ENCODE results near the gene MB21D2. TPM values are rescaled to one million over a fixed set of nuclear protein-coding genes. Genes with fewer than 3 reads are reported as not detected.

The MB21D2 gene
- total RNA-seq, 1 donor from 2014 or later: 15.1 TPM

DNA sequence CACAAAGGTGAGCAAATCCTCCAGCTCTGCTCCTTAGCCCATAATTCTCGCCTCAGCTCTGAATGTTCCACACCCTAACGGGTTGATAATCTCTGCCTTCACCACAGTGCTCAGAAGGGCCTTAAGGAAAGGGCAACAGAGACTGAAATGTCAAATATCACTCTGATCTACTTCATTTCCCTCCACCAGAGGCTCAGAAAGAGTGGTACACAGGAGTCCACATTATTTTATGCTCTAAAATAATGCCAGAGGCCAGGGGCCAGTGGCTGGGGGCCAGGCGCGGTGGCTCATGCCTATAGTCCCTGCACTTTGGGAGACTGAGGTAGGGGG, 72.2 kb downstream of the MB21D2 start:
- H3K36me3 Mint-ChIP-seq: no peaks in the 10 kb centered on the region
- no peak overlapping the region for H2AFZ ChIP-seq (replicated peaks)
- peaks cover 10% of the 10 kb centered on the region for H3K79me2 ChIP-seq (ENCODE audit: low read depth)
- peaks cover 6% of the 10 kb centered on the region for H3K27me3 Mint-ChIP-seq (ENCODE audit: insufficient read depth, low read depth)
- H3K27ac ChIP-seq: no peak overlapping the region
- no peak for DNase-seq (ENCODE audit: low spot score)
- H3K9ac ChIP-seq: no peak overlapping the region
- H3K36me3 ChIP-seq: no peaks in the 10 kb centered on the region
- H3K4me2 ChIP-seq: no peak overlapping the region
- H3K9me3 ChIP-seq (ENCODE audit: low read depth): no peaks in the 10 kb centered on the region
- peaks cover 3% of the 10 kb centered on the region for H3K4me1 ChIP-seq
- H3F3A ChIP-seq (ENCODE audit: low read depth): no peaks in the 10 kb centered on the region
- TF ChIP-seq EZH2phosphoT487 (IDR thresholded peaks at IDR 0.05) (no peak), EZH2 (IDR thresholded peaks at IDR 0.05) (no peak)
- TF ChIP-seq, protein P1, sequence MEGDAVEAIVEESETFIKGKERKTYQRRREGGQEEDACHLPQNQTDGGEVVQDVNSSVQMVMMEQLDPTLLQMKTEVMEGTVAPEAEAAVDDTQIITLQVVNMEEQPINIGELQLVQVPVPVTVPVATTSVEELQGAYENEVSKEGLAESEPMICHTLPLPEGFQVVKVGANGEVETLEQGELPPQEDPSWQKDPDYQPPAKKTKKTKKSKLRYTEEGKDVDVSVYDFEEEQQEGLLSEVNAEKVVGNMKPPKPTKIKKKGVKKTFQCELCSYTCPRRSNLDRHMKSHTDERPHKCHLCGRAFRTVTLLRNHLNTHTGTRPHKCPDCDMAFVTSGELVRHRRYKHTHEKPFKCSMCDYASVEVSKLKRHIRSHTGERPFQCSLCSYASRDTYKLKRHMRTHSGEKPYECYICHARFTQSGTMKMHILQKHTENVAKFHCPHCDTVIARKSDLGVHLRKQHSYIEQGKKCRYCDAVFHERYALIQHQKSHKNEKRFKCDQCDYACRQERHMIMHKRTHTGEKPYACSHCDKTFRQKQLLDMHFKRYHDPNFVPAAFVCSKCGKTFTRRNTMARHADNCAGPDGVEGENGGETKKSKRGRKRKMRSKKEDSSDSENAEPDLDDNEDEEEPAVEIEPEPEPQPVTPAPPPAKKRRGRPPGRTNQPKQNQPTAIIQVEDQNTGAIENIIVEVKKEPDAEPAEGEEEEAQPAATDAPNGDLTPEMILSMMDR (IDR thresholded peaks at IDR 0.05): no peak
- no peaks in the 10 kb centered on the region for H4K20me1 ChIP-seq (ENCODE audit: low read depth)
- H3K4me3 Mint-ChIP-seq: no peak overlapping the region
- H3K27me3 ChIP-seq: no peaks in the 10 kb centered on the region
- H3K4me1 Mint-ChIP-seq: peaks cover 26% of the 10 kb centered on the region
- H3K9me3 Mint-ChIP-seq: no peaks in the 10 kb centered on the region
- no peak overlapping the region for H3K4me3 ChIP-seq
- no peak overlapping the region for H3K27ac Mint-ChIP-seq

GRCh38 chr3:192844836-192845525, 72.7 kb downstream of the MB21D2 start:
- TF ChIP-seq, protein P1 (IDR thresholded peaks at IDR 0.05): no peak
- TF ChIP-seq EZH2 (IDR thresholded peaks at IDR 0.05): no peak
- no peak for TF ChIP-seq EZH2phosphoT487 (IDR thresholded peaks at IDR 0.05)
- no peak overlapping the region for H3K4me3 Mint-ChIP-seq
- H3K27ac ChIP-seq: no peak overlapping the region
- no peaks in the 10 kb centered on the region for H3K9me3 Mint-ChIP-seq
- H3K36me3 Mint-ChIP-seq: no peaks in the 10 kb centered on the region
- peaks cover 3% of the 10 kb centered on the region for H3K4me1 ChIP-seq
- no peaks in the 10 kb centered on the region for H3F3A ChIP-seq (ENCODE audit: low read depth)
- H3K4me3 ChIP-seq: no peak overlapping the region
- no peaks in the 10 kb centered on the region for H3K36me3 ChIP-seq
- H2AFZ ChIP-seq (replicated peaks): no peak overlapping the region
- H3K27ac Mint-ChIP-seq: no peak overlapping the region
- peaks cover 26% of the 10 kb centered on the region for H3K4me1 Mint-ChIP-seq
- no peaks in the 10 kb centered on the region for H4K20me1 ChIP-seq (ENCODE audit: low read depth)
- H3K27me3 ChIP-seq: no peaks in the 10 kb centered on the region
- no peaks in the 10 kb centered on the region for H3K9me3 ChIP-seq (ENCODE audit: low read depth)
- H3K27me3 Mint-ChIP-seq (ENCODE audit: insufficient read depth, low read depth): peaks cover 4% of the 10 kb centered on the region
- H3K9ac ChIP-seq: no peak overlapping the region
- H3K4me2 ChIP-seq: no peak overlapping the region
- peaks cover 11% of the 10 kb centered on the region for H3K79me2 ChIP-seq (ENCODE audit: low read depth)
- DNase-seq (ENCODE audit: low spot score): no peak

DNA sequence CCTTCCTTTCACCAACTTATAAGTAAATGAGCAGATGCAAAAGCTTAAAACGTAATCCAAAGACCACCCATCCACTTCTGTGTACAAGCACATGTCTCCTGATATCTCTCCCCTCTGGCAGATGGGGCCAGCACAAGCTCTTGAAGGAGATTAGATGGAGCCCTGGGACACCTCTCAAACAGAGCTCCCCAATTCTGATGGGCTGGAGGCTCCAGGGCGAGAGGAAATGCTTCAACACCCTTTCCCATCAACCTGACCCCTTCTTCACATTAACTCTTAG, 73.2 kb downstream of the MB21D2 start:
- H3K4me3 Mint-ChIP-seq: no peak overlapping the region
- TF ChIP-seq EZH2 (IDR thresholded peaks at IDR 0.05) (no peak), EZH2phosphoT487 (IDR thresholded peaks at IDR 0.05) (no peak)
- TF ChIP-seq, protein P1 (IDR thresholded peaks at IDR 0.05): no peak
- no peaks in the 10 kb centered on the region for H3K36me3 Mint-ChIP-seq
- Histone ChIP-seq H3K27me3 (no peaks in the 10 kb centered on the region), H2AFZ (replicated peaks) (no peak overlapping the region), H3K9me3 (ENCODE audit: low read depth) (no peaks in the 10 kb centered on the region), H3K27ac (no peak overlapping the region), H3K9ac (no peak overlapping the region), H3K4me1 (peaks cover 3% of the 10 kb centered on the region), H3K36me3 (no peaks in the 10 kb centered on the region), H4K20me1 (ENCODE audit: low read depth) (no peaks in the 10 kb centered on the region), H3K79me2 (ENCODE audit: low read depth) (peaks cover 11% of the 10 kb centered on the region), H3F3A (ENCODE audit: low read depth) (no peaks in the 10 kb centered on the region), H3K4me2 (no peak overlapping the region), H3K4me3 (no peak overlapping the region)
- peaks cover 27% of the 10 kb centered on the region for H3K4me1 Mint-ChIP-seq
- H3K27me3 Mint-ChIP-seq (ENCODE audit: insufficient read depth, low read depth): peaks cover 4% of the 10 kb centered on the region
- H3K27ac Mint-ChIP-seq: no peak overlapping the region
- no peaks in the 10 kb centered on the region for H3K9me3 Mint-ChIP-seq
- no peak for DNase-seq (ENCODE audit: low spot score)
